DND-41 (cell line): ENCODE results near the gene GGNBP2.

Source experiments
- ATAC-seq: fragments of 200-7000 bp; cut with Tn5 transposase; 3 replicates; pipeline ENCODE4 v1.9.1; 2021; ENCODE audit warnings: low read depth; ENCODE audit not compliant: insufficient read depth
- DNase-seq: peaks from one replicate; pipeline ENCODE4 v3.0.0-alpha.2; 2020
- H2AFZ ChIP-seq: 2 replicates; pipeline ENCODE4 v1.6.0; 2012; ENCODE audit warnings: low read depth, low read length
- H3K27ac ChIP-seq: 2 replicates; pipeline ENCODE4 v1.5.1; 2012; ENCODE audit warnings: low read length, inconsistent platforms
- H3K27me3 ChIP-seq: fragments of 200-600 bp; sonication (generic); 2 replicates; pipeline ENCODE4 v1.6.0; 2012; ENCODE audit warnings: low read length, mild to moderate bottlenecking, inconsistent platforms; ENCODE audit not compliant: insufficient read depth, poor library complexity
- H3K36me3 ChIP-seq: 2 replicates; pipeline ENCODE4 v1.5.1; 2012; ENCODE audit warnings: low read length, inconsistent platforms; ENCODE audit not compliant: insufficient read depth
- H3K4me1 ChIP-seq: 2 replicates; pipeline ENCODE4 v1.5.1; 2012; ENCODE audit warnings: mild to moderate bottlenecking, low read length; ENCODE audit not compliant: insufficient read depth
- H3K4me2 ChIP-seq: 2 replicates; pipeline ENCODE4 v1.6.0; 2012; ENCODE audit warnings: mild to moderate bottlenecking, moderate library complexity, low read length, inconsistent platforms; ENCODE audit not compliant: insufficient read depth
- H3K4me3 ChIP-seq, 2 experiments: fragments of 200-600 bp in 1 of 2; shearing (Covaris generic) in 1 of 2; 2 replicates each; pipeline ENCODE4 v1.5.1; 2012 to 2016; ENCODE audit warnings: inconsistent platforms in 2 of 2, low read length in 2 of 2, mild to moderate bottlenecking in 2 of 2, low read depth in 1 of 2, moderate library complexity in 1 of 2
- H3K79me2 ChIP-seq: 2 replicates; pipeline ENCODE4 v1.6.0; 2012; ENCODE audit warnings: low read length, inconsistent platforms; ENCODE audit not compliant: insufficient read depth
- H3K9ac ChIP-seq: 2 replicates; pipeline ENCODE4 v1.6.0; 2012; ENCODE audit warnings: low read depth, mild to moderate bottlenecking, inconsistent platforms, low read length, moderate library complexity
- H3K9me3 ChIP-seq: 2 replicates; pipeline ENCODE4 v1.5.1; 2012; ENCODE audit warnings: low read length, moderate library complexity, mild to moderate bottlenecking, inconsistent platforms; ENCODE audit not compliant: insufficient read depth, severe bottlenecking
- H4K20me1 ChIP-seq: 2 replicates; pipeline ENCODE4 v1.6.0; 2012; ENCODE audit warnings: low read length; ENCODE audit not compliant: insufficient read depth
- CTCF ChIP-seq: IDR thresholded peaks from 2 replicates; pipeline ENCODE4 v1.5.1; 2012; ENCODE audit warnings: borderline replicate concordance, low read length, moderate library complexity, mild to moderate bottlenecking; ENCODE audit not compliant: poor library complexity, severe bottlenecking; ENCODE audit errors: extremely low read depth
- EZH2 ChIP-seq: IDR thresholded peaks from 3 replicates; pipeline ENCODE4 v1.6.1; 2012; ENCODE audit warnings: borderline replicate concordance, low read depth, mild to moderate bottlenecking, moderate library complexity, low read length, inconsistent platforms; ENCODE audit not compliant: severe bottlenecking

The GGNBP2 gene

GRCh38 chr17:36540696-36541095 is 4.0 kb upstream of the GGNBP2 start:
- H3K4me2 ChIP-seq, result no peak overlapping the region
- DNase-seq (no peak), ATAC-seq (no peak)
- no peak overlapping the region for H3K4me3 ChIP-seq
- no peak overlapping the region for H3K9ac ChIP-seq
- H3K36me3 ChIP-seq, result peaks cover 17% of the 10 kb centered on the region
- H3K9me3 ChIP-seq, result no peaks in the 10 kb centered on the region
- no peak overlapping the region for H3K27ac ChIP-seq
- H3K27me3 ChIP-seq, result no peaks in the 10 kb centered on the region
- H2AFZ ChIP-seq, result no peak overlapping the region
- peaks cover under 1% of the 10 kb centered on the region; the same call in 1 of the 2 replicates for H4K20me1 ChIP-seq
- TF ChIP-seq EZH2 (no peak), CTCF (no peak)
- peaks cover 47% of the 10 kb centered on the region for H3K79me2 ChIP-seq
- peaks cover 35% of the 10 kb centered on the region for H3K4me1 ChIP-seq

DNA sequence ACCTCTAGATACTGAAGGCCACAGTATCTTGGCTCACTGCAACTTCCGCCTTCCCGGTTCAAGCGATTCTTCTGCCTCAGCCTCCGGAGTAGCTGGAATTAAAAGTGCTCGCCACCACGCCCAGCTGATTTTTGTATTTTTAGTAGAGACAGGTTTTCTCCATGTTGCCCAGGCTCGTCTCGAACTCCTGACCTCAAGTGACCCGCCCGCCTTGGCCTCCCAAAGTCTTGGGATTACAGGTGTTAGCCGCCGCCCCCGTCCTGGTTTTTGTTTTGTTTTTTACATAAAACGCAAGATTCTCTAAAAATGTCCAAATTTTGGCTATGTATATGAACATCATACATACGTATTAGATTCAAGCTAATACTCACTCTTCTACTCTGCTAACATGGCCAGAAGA is 2.0 kb upstream of the GGNBP2 start:
- TF ChIP-seq CTCF (no peak), EZH2 (no peak)
- peaks cover 28% of the 10 kb centered on the region for H3K36me3 ChIP-seq
- H3K4me3 ChIP-seq, result no peak overlapping the region
- no peak overlapping the region for H2AFZ ChIP-seq
- DNase-seq (no peak), ATAC-seq (no peak)
- peak overlapping the region; percentile 90; the same call in 1 of the 2 replicates for H3K4me2 ChIP-seq
- peaks cover 32% of the 10 kb centered on the region for H3K4me1 ChIP-seq
- H3K27me3 ChIP-seq, result no peaks in the 10 kb centered on the region
- H3K9ac ChIP-seq, result 0 out of 2 replicates have a peak overlapping the region, but pooled peaks have one; percentile 100
- no peaks in the 10 kb centered on the region for H3K9me3 ChIP-seq
- peaks cover 20% of the 10 kb centered on the region for H4K20me1 ChIP-seq
- no peak overlapping the region for H3K27ac ChIP-seq
- peaks cover 48% of the 10 kb centered on the region for H3K79me2 ChIP-seq

GRCh38 chr17:36544044-36544306 is 744 bp upstream of the GGNBP2 start:
- H3K4me3 ChIP-seq, result peak overlapping the region; percentile 99
- ATAC-seq, result no peak

More at GRCh38 chr17:36544044-36544306, 744 bp upstream of the GGNBP2 start:
- Histone ChIP-seq H3K27ac (peak overlapping the region; percentile 99), H3K27me3 (no peaks in the 10 kb centered on the region), H3K79me2 (peaks cover 57% of the 10 kb centered on the region), H4K20me1 (peaks cover 28% of the 10 kb centered on the region), H3K9ac (peak overlapping the region; percentile 100), H3K9me3 (no peaks in the 10 kb centered on the region), H3K4me1 (peaks cover 36% of the 10 kb centered on the region), H3K4me2 (peak overlapping the region; percentile 90), H3K36me3 (peaks cover 26% of the 10 kb centered on the region), H2AFZ (peak overlapping the region; percentile 100)
- DNase-seq, result peak; percentile 26
- peak; percentile 24 for TF ChIP-seq CTCF
- TF ChIP-seq EZH2, result no peak
